ENCODE results near the gene FRMD4A.
A peak's percentile ranks its signal among the peaks of the same experiment; 100 is the strongest.
"Not testable (repeated sequence)": the region's sequence is repeated elsewhere in the genome, so short reads cannot be mapped to it uniquely, and the experiment has no call there.

The FRMD4A gene

GRCh38 chr10:14235566-14236195 is 95.0 kb downstream of the FRMD4A start:
- no peak for DNase-seq

GRCh38 chr10:14233566-14233965 is 97.2 kb downstream of the FRMD4A start:
- no peak for DNase-seq

- not testable (repeated sequence) for DNase-seq
Observed at GRCh38 chr10:14228798-14229197, 101.9 kb downstream of the FRMD4A start.

GRCh38 chr10:14225379-14225778 is 105.3 kb downstream of the FRMD4A start:
- no peak for DNase-seq

- no peak for DNase-seq
Observed at GRCh38 chr10:14220026-14220425, 110.7 kb downstream of the FRMD4A start.

GRCh38 chr10:14219411-14219810 is 111.3 kb downstream of the FRMD4A start:
- no peak for DNase-seq

GRCh38 chr10:14215641-14216040 is 115.1 kb downstream of the FRMD4A start:
- DNase-seq = no peak

- not testable (repeated sequence) for DNase-seq
Observed at GRCh38 chr10:14213703-14214102, 117.0 kb downstream of the FRMD4A start.

GRCh38 chr10:14211610-14212009 is 119.1 kb downstream of the FRMD4A start:
- DNase-seq = no peak

- DNase-seq = no peak
Observed at GRCh38 chr10:14208231-14208630, 122.5 kb downstream of the FRMD4A start.

- DNase-seq = no peak
Observed at GRCh38 chr10:14205233-14205632, 125.5 kb downstream of the FRMD4A start.

- no peak for DNase-seq
Observed at GRCh38 chr10:14200698-14201544, 129.8 kb downstream of the FRMD4A start.

GRCh38 chr10:14199098-14199497 is 131.6 kb downstream of the FRMD4A start:
- not testable (repeated sequence) for DNase-seq

- no peak for DNase-seq
Observed at GRCh38 chr10:14198078-14198477, 132.6 kb downstream of the FRMD4A start.

GRCh38 chr10:14196113-14196512 is 134.6 kb downstream of the FRMD4A start:
- no peak for DNase-seq

- no peak for DNase-seq
Observed at GRCh38 chr10:14195433-14195832, 135.3 kb downstream of the FRMD4A start.

- no peak for DNase-seq
Observed at GRCh38 chr10:14192746-14193145, 138.0 kb downstream of the FRMD4A start.

GRCh38 chr10:14191871-14192270 is 138.9 kb downstream of the FRMD4A start:
- DNase-seq = no peak

- peak; percentile 58 for DNase-seq
Observed at GRCh38 chr10:14191407-14191806, 139.3 kb downstream of the FRMD4A start.

GRCh38 chr10:14190702-14191101 is 140.0 kb downstream of the FRMD4A start:
- DNase-seq = no peak

GRCh38 chr10:14186245-14186644 is 144.5 kb downstream of the FRMD4A start:
- DNase-seq = no peak

- DNase-seq = peak; percentile 73
Observed at GRCh38 chr10:14185316-14186045, 145.2 kb downstream of the FRMD4A start.

- DNase-seq = no peak
Observed at GRCh38 chr10:14184841-14185315, 145.8 kb downstream of the FRMD4A start.

- DNase-seq = no peak
Observed at GRCh38 chr10:14182781-14183180, 147.9 kb downstream of the FRMD4A start.

Measured in NCI-H748 treated with DMSO at 0.1 percent for 48 hours (cell line).